Thoracic aorta (tissue), 2 donors: ENCODE data around the gene NCR2. TPM values are rescaled to one million over a fixed set of nuclear protein-coding genes. Genes with fewer than 3 reads are reported as not detected.
A peak's percentile ranks its signal among the peaks of the same experiment; 100 is the strongest.

Experiments
- ATAC-seq: fragments of 150-250 bp; one replicate; pipeline ENCODE4 v1.8.0; 2017; ENCODE audit warnings: low read depth; ENCODE audit not compliant: insufficient number of reproducible peaks, low FRiP score
- DNase-seq: peaks from one replicate; pipeline ENCODE4 v3.0.0-alpha.2; 2020; ENCODE audit warnings: low spot score
- H3K27ac ChIP-seq, 2 donors: fragments of 200-600 bp; sonication (generic); 1 replicate in 1 of 2; 2 replicates in 1 of 2; pipeline ENCODE4 v1.5.1; 2016; ENCODE audit warnings: mild to moderate bottlenecking in 2 of 2, moderate library complexity in 2 of 2
- H3K27me3 ChIP-seq: fragments of 200-600 bp; sonication (generic); replicated peaks from 2 replicates; pipeline ENCODE4 v1.6.0; 2016; ENCODE audit warnings: mild to moderate bottlenecking; ENCODE audit not compliant: insufficient read depth
- H3K36me3 ChIP-seq: fragments of 200-600 bp; sonication (generic); one replicate; pipeline ENCODE4 v1.5.1; 2016
- H3K4me1 ChIP-seq, 2 donors: fragments of 200-600 bp; sonication (generic); 1 replicate in 1 of 2; 2 replicates in 1 of 2; pipeline versions ENCODE4 v1.5.1 to v1.6.0; 2016; ENCODE audit warnings: low read depth in 2 of 2, mild to moderate bottlenecking in 1 of 2; ENCODE audit not compliant: control insufficient read depth in 1 of 2
- H3K4me3 ChIP-seq: fragments of 200-600 bp; sonication (generic); 2 replicates; pipeline ENCODE4 v1.5.1; 2016; ENCODE audit warnings: mild to moderate bottlenecking
- H3K9me3 ChIP-seq: fragments of 200-600 bp; sonication (generic); 2 replicates; pipeline ENCODE4 v1.5.1; 2016
- CTCF ChIP-seq: fragments of 200-600 bp; sonication (generic); IDR thresholded peaks from one replicate; pipeline ENCODE4 v1.5.1; 2019; ENCODE audit warnings: antibody characterized with exemption
- total RNA-seq, 2 donors: library from RNA; depleted of rRNA; stranded (reverse); fragments of >200 nt; gene quantifications; one replicate each; pipeline versions ENCODE4 v1.1.0 to v1.2.3, GENCODE V29; 2016

The NCR2 gene
- total RNA-seq, 2 donors from 2014 or later, result not detected

- no peak overlapping the region for H3K27ac ChIP-seq
- peak; percentile 38 for TF ChIP-seq CTCF
- DNase-seq (no peak), ATAC-seq (no peak)
- no peaks in the 10 kb centered on the region for H3K36me3 ChIP-seq
- H3K4me3 ChIP-seq, result no peak overlapping the region
- H3K9me3 ChIP-seq, result no peaks in the 10 kb centered on the region
- H3K4me1 ChIP-seq, result no peaks in the 10 kb centered on the region
- no peaks in the 10 kb centered on the region for H3K27me3 ChIP-seq
Measured at GRCh38 chr6:41306187-41306854, 29.1 kb upstream of the NCR2 start.

- H3K27ac ChIP-seq, result no peak overlapping the region
- DNase-seq, result no peak
- no peaks in the 10 kb centered on the region for H3K27me3 ChIP-seq
- no peak overlapping the region for H3K4me3 ChIP-seq
- H3K36me3 ChIP-seq, result no peaks in the 10 kb centered on the region
- no peak for ATAC-seq
- H3K4me1 ChIP-seq, result no peaks in the 10 kb centered on the region
- no peaks in the 10 kb centered on the region for H3K9me3 ChIP-seq
- TF ChIP-seq CTCF, result no peak
Measured at GRCh38 chr6:41315203-41315602, 20.2 kb upstream of the NCR2 start.

GRCh38 chr6:41315943-41316620 lies 19.3 kb upstream of the NCR2 start:
- H3K4me1 ChIP-seq, result no peaks in the 10 kb centered on the region
- no peak for TF ChIP-seq CTCF
- H3K9me3 ChIP-seq, result no peaks in the 10 kb centered on the region
- H3K27me3 ChIP-seq, result no peaks in the 10 kb centered on the region
- no peak overlapping the region for H3K4me3 ChIP-seq
- no peaks in the 10 kb centered on the region for H3K36me3 ChIP-seq
- H3K27ac ChIP-seq, result no peak overlapping the region
- no peak for ATAC-seq
- no peak for DNase-seq

GRCh38 chr6:41318261-41318653 lies 17.2 kb upstream of the NCR2 start:
- Histone ChIP-seq H3K4me1 (no peaks in the 10 kb centered on the region), H3K27ac (no peak overlapping the region), H3K4me3 (peak overlapping the region; percentile 56), H3K36me3 (no peaks in the 10 kb centered on the region), H3K27me3 (no peaks in the 10 kb centered on the region), H3K9me3 (no peaks in the 10 kb centered on the region)
- ATAC-seq (no peak), DNase-seq (no peak)
- TF ChIP-seq CTCF, result no peak

- Histone ChIP-seq H3K27me3 (no peaks in the 10 kb centered on the region), H3K4me3 (peak overlapping the region; percentile 56)
- DNase-seq, result peak; percentile 22
Measured at GRCh38 chr6:41318654-41319565, 16.5 kb upstream of the NCR2 start.

More at GRCh38 chr6:41318654-41319565, 16.5 kb upstream of the NCR2 start:
- ATAC-seq, result peak; percentile 78
- TF ChIP-seq CTCF, result peak; percentile 100
- Histone ChIP-seq H3K36me3 (no peaks in the 10 kb centered on the region), H3K27ac (no peak overlapping the region), H3K9me3 (no peaks in the 10 kb centered on the region), H3K4me1 (no peaks in the 10 kb centered on the region)
